Panc1 (cell line): ENCODE results near the gene ACD. TPM values are rescaled to one million over a fixed set of nuclear protein-coding genes. Genes with fewer than 3 reads are reported as not detected.

Experiments used
- ATAC-seq: fragments of 200-7000 bp; cut with Tn5 transposase; 2 replicates; pipeline ENCODE4 v1.9.1; 2020; ENCODE audit warnings: mild to moderate bottlenecking, moderate library complexity
- Bru-seq: library from RNA; stranded (reverse); fragments of 400-500 nt; gene quantifications from one replicate; lab custom pipeline; 2021; lab: Mats Ljungman, UMichigan
- BruChase-seq, 2 experiments: library from RNA; stranded (reverse); fragments of 400-500 nt; gene quantifications; one replicate each; lab custom pipeline; 2021; lab: Mats Ljungman, UMichigan
- BruUV-seq: library from RNA; stranded (reverse); fragments of 400-500 nt; replicated peaks from 2 replicates; lab custom pipeline; 2021; lab: Mats Ljungman, UMichigan
- CTCF ChIA-PET: fragments of 300-600 bp; sonication (Branson Sonifier 250); formaldehyde crosslinking; loops from one replicate; lab custom pipeline; 2022; ENCODE audit warnings: antibody characterized with exemption; lab: Charles Lee
- POLR2A ChIA-PET: fragments of 300-600 bp; sonication (Branson Sonifier 250); formaldehyde crosslinking; loops from one replicate; lab custom pipeline; 2022; ENCODE audit warnings: antibody characterized with exemption; lab: Charles Lee
- DNase-seq: peaks from one replicate; pipeline ENCODE4 v3.0.0-alpha.2; 2010; ENCODE audit warnings: low read depth, low spot score
- H3K27ac ChIP-seq: 2 replicates; pipeline ENCODE4 v1.5.1; 2011; ENCODE audit warnings: mild to moderate bottlenecking, low read length, inconsistent platforms
- H3K27me3 ChIP-seq: fragments of 200-500 bp; sonication (Bioruptor generic); 2 replicates; pipeline ENCODE4 v1.6.0; 2014; ENCODE audit warnings: low read length, inconsistent platforms; ENCODE audit not compliant: control insufficient read depth, insufficient read depth
- H3K36me3 ChIP-seq: fragments of 200-500 bp; sonication (Bioruptor generic); 2 replicates; pipeline ENCODE4 v1.5.1; 2014; ENCODE audit warnings: inconsistent platforms, mild to moderate bottlenecking, low read length, moderate library complexity; ENCODE audit not compliant: control insufficient read depth, insufficient read depth
- H3K4me1 ChIP-seq: 2 replicates; pipeline ENCODE4 v1.5.1; 2011; ENCODE audit warnings: inconsistent platforms, mild to moderate bottlenecking, low read length, moderate library complexity; ENCODE audit not compliant: control insufficient read depth, insufficient read depth
- H3K4me3 ChIP-seq, 2 experiments: 2 replicates each; pipeline ENCODE4 v1.5.1; 2011 to 2012; ENCODE audit warnings: low read depth in 2 of 2, low read length in 2 of 2, mild to moderate bottlenecking in 2 of 2, inconsistent platforms in 1 of 2, moderate library complexity in 1 of 2
- H3K9me3 ChIP-seq: fragments of 200-500 bp; sonication (Bioruptor generic); 2 replicates; pipeline ENCODE4 v1.5.1; 2014; ENCODE audit warnings: low read depth, mild to moderate bottlenecking, inconsistent platforms, low read length, moderate library complexity; ENCODE audit not compliant: control insufficient read depth, insufficient read depth
- CTCF ChIP-seq: fragments of 450-650 bp; IDR thresholded peaks from 2 replicates; pipeline ENCODE4 v1.5.1; 2017; ENCODE audit warnings: mild to moderate bottlenecking
- POLR2AphosphoS5 ChIP-seq: IDR thresholded peaks from 2 replicates; pipeline ENCODE4 v1.6.1; 2012; ENCODE audit warnings: mild to moderate bottlenecking, low read depth, low read length, moderate library complexity
- REST ChIP-seq, 2 experiments: IDR thresholded peaks; 2 replicates each; pipeline ENCODE4 v1.6.1; 2011 to 2012; ENCODE audit warnings: low read depth in 2 of 2, control low read depth in 1 of 2, low read length in 1 of 2, mild to moderate bottlenecking in 1 of 2, moderate library complexity in 1 of 2; ENCODE audit not compliant: insufficient read depth in 1 of 2
- SIN3A ChIP-seq: IDR thresholded peaks from 2 replicates; pipeline ENCODE4 v1.6.1; 2012; ENCODE audit warnings: low read depth, mild to moderate bottlenecking, low read length, moderate library complexity, borderline replicate concordance; ENCODE audit not compliant: insufficient read depth
- TCF7L2 ChIP-seq: IDR thresholded peaks from 2 replicates; pipeline ENCODE4 v1.6.1; 2011; ENCODE audit warnings: mild to moderate bottlenecking, low read depth, low read length, inconsistent platforms
- in situ Hi-C: cut with HindIII; loops from 2 replicates; pipeline ENCODE4 v1.10.0; 2016; ENCODE audit warnings: low sequenced_read_pairs, low pct_unique_long_range_greater_than_20kb
- intact Hi-C: fragments of 100-400 bp; cut with micrococcal nuclease; formaldehyde crosslinking; loops from one replicate; pipeline ENCODE4 v1.10.0; 2022; ENCODE audit not compliant: unreplicated experiment
- long read RNA-seq: library from polyadenylated mRNA; unstranded; transcript quantifications from one replicate; pipeline ENCODE4 v2.0.0, GENCODE V29; 2021; ENCODE audit not compliant: unreplicated experiment
- polyA plus RNA-seq: library from polyadenylated mRNA; unstranded; fragments of >200 nt; gene quantifications from one replicate; pipeline ENCODE4 v1.2.1, GENCODE V29; 2012; ENCODE audit warnings: missing spikeins; ENCODE audit not compliant: insufficient read length
- total RNA-seq: library from RNA; stranded (reverse); gene quantifications from one replicate; pipeline ENCODE4 v1.2.1, GENCODE V29; 2021; ENCODE audit not compliant: unreplicated experiment

ACD gene
- total RNA-seq (34.9 TPM), Bru-seq, nascent RNA (percentile 52 among the genes with signal in this experiment), BruChase-seq, experiment 1, labeled RNA remaining after a 2-hour chase (percentile 60 among the genes with signal in this experiment), BruChase-seq, experiment 2, labeled RNA remaining after a 6-hour chase (percentile 74 among the genes with signal in this experiment)
- polyA plus RNA-seq = 41.2 TPM
- long read RNA-seq, transcript ACD-214 (12 exons, 2,065 nt) = major isoform, 40 of 64 reads
- long read RNA-seq, partial matches to known transcripts = 7 of 64 reads
- long read RNA-seq, other reads (novel, unspliced or antisense) = 14 of 64 reads

- Histone ChIP-seq H3K27ac (peak within 1 kb of the TSS; percentile 85), H3K27me3 (no peaks in the 10 kb centered on the region), H3K9me3 (no peaks in the 10 kb centered on the region), H3K4me1 (peaks cover 3% of the 10 kb centered on the region; the same call in 1 of the 2 replicates), H3K36me3 (peaks cover 2% of the 10 kb centered on the region; the same call in 1 of the 2 replicates), H3K4me3 (peak within 1 kb of the TSS; percentile 82 to 86)
- peak; percentile 80 for ATAC-seq
- POLR2A ChIA-PET = no interaction called here
- CTCF ChIA-PET = interaction anchor here (0.6 to 1.0 kb wide), 2 partner anchors 108 to 139 kb away, joined by 3 to 5 read pairs; no protein-coding TSS in a partner anchor
- no peak for TF ChIP-seq CTCF
- TF ChIP-seq TCF7L2 = no peak
- peak; percentile 68; the same call in 1 of the 2 replicates for TF ChIP-seq SIN3A
- TF ChIP-seq POLR2AphosphoS5 = no peak
- TF ChIP-seq REST (IDR thresholded peaks at IDR 0.05; ENCODE audit: insufficient read depth in 1 of 2, low read depth in 2 of 2, low read length in 1 of 2) = no peak
- intact Hi-C loops = no loop called here
- in situ Hi-C loops = no loop called here
- peak; percentile 41 for DNase-seq
- TSS peak; percentile 78 for BruUV-seq
These were observed at the start of gene ACD for GRCh38 chr16:67659675-67660563. ACD (minus strand) TSS chr16:67660260; CDS start chr16:67660220, 40 bp downstream.

- ATAC-seq = no peak
- DNase-seq = no peak
- ChIA-PET POLR2A (no interaction called here), CTCF (no interaction called here)
- TF ChIP-seq CTCF (no peak), REST (IDR thresholded peaks at IDR 0.05; ENCODE audit: insufficient read depth in 1 of 2, low read depth in 2 of 2, low read length in 1 of 2) (no peak), SIN3A (no peak), POLR2AphosphoS5 (no peak), TCF7L2 (no peak)
- intact Hi-C loops = no loop called here
- no peaks in the 10 kb centered on the region for H3K36me3 ChIP-seq
- in situ Hi-C loops = no loop called here
- H3K27ac ChIP-seq = no peak overlapping the region
- no peaks in the 10 kb centered on the region for H3K9me3 ChIP-seq
- H3K4me1 ChIP-seq = no peaks in the 10 kb centered on the region
- no TSS peak for BruUV-seq
- no peaks in the 10 kb centered on the region for H3K27me3 ChIP-seq
- no peak overlapping the region for H3K4me3 ChIP-seq
These were observed 49.0 kb upstream of the ACD start for GRCh38 chr16:67709050-67709449.
